Measurements from ENCODE around the gene ITGAD.
"Not testable (repeated sequence)": the region's sequence is repeated elsewhere in the genome, so short reads cannot be mapped to it uniquely, and the experiment has no call there.

The ITGAD gene

DNA sequence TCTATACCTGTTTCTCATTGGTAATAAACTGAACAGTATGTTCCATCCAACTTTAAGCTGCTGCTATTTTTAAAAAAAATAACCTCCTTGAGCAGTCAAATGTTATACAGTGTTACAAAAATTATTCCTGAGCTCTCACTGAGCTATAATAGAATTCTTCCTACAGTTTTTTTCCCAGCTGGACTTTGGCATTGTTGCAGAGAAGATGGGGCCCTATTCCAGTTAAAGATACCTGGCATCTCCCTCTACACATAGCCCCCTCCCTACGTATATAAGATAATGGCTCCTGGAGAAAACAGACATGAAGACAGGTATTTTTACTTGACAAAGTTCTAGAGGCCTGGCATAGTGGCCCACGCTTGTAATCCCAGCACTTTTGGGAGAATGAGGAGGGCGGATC lies 36.7 kb downstream of the ITGAD start:
- DNase-seq (ENCODE audit: low read depth, low spot score), result no peak

GRCh38 chr16:31430380-31431052 lies 37.4 kb downstream of the ITGAD start:
- DNase-seq (ENCODE audit: low read depth, low spot score), result no peak

GRCh38 chr16:31435341-31436220 lies 42.4 kb downstream of the ITGAD start:
- DNase-seq (ENCODE audit: low read depth, low spot score), result no peak

DNA sequence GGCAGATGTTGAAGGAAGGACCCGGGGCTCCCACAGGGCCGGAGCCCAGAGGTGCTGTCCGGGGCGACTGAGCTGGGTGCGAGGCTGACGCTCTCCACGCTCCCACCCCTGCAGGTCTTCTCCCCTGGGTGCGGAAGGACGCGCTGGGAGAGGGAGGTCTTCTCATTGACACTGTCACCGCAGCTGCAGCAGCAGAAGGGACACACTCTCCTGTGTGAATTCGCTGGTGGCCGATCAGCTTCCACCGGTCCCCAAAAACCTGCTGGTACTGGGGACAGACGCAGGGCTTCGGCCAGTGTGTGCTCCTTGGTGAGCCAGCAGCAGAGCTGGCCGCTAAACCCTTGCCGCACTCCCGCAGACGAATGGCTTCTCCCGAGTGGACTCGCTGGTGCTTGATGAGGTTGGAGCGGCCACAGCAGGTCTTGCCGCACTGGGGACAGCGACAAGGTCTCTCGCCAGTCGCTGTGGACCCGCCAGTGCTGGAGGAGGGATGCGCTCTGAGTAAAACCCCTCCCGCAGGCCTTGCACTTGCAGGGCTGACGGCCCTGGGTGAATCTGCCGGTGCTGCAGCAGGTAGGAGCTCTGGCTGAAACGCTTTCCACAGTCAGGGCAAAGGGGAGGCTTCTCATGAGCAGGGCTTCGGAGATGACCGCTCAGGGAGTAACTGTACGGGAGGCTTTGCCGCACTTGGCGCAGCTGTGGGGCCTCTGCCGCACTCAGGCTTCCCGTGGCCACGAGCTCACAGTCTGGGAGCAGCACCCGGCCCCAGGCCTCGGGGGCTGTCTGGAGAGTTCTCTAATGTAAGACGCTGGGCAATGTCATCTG lies 43.3 kb downstream of the ITGAD start:
- DNase-seq (ENCODE audit: low read depth, low spot score), result no peak

DNA sequence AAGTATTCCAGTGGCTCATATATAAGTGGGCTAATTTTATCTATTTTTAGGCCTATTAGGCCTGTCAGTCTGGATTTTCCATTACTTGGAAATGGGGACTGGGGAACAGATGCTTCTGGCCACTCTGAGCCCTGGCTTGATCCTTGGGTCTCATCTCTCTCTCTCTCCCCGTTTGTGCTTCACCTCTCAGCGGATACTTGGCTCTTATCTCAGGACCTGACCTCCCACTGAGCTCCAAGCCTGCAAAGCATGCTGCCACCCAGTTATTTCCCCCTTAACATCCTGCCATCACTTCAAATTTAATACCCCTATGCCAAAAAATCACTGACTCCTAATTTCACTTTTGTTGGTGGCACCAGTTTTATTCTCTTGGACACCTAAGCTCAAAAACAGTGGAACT lies 45.3 kb downstream of the ITGAD start:
- DNase-seq (ENCODE audit: low read depth, low spot score), result no peak

GRCh38 chr16:31439023-31439422 lies 45.9 kb downstream of the ITGAD start:
- not testable (repeated sequence) for DNase-seq (ENCODE audit: low read depth, low spot score)

DNA sequence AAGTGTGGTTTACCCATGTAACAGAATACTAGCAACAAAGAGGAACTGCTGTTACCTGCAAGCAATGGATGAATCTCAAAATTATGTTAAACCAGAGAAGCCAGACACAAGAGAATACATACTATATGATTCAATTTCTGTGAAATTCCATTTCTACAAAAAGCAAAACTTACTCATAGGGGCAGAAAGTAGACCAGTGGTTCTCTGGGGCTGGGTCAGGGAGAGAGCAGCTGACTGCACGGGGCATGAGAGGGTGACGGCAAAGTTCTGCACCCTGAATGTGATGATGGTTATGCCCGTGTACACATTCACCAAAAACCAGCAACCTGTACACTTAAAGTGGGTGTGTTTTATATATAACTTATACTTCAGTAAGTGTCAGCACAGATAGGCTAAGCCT lies 46.4 kb downstream of the ITGAD start:
- DNase-seq (ENCODE audit: low read depth, low spot score), result no peak

DNA sequence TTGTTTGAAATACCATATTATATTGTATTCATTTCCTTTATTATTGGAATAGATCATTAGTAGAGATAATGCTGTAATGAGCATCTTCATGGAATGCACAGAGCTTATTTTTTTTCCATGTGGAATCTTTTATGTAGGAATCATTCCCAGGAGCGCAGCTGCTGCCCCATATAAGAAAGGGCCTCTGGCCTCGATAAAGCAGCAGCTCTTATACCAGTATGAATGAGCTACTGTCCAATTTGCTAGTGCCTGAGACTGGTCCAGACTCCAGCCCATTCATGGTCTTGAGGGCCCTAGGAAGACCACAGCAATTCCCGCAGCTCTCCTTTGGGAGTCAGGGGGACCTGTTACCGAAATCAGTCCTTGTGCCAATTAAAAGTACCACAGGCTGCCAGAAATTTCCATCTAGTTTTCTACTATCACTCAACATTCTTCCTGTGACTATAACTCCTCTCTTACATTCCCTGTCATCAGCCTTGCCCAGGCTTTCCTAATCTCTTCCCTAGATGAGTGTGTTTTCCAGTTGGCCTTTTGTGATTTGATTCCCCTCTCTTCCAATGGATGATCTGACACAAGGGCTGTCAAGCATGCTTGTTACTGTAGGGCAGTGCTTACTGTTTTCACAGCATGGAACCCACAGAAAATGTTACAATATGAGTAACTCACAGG lies 47.5 kb downstream of the ITGAD start:
- DNase-seq (ENCODE audit: low read depth, low spot score), result no peak

- no peak for DNase-seq (ENCODE audit: low read depth, low spot score)
Measured at GRCh38 chr16:31441956-31442355, 48.8 kb downstream of the ITGAD start.

DNA sequence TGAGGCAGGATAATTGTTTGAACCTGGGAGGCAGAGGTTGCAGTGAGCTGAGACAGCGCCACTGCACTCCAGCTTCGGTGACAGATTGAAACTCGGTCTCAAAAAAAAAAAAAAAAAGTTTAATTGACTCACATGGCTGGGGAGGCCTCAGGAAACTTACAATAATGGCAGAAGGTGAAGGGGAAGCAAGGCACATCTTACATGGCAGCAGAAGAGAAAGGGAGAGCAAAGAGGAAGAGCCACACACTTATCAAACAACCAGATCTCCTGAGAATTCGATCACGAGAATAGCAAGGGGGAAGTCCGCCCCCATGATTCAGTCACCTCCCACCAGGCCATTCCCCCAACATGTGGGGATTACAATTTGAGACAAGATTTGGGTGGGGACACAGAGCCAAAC lies 52.8 kb downstream of the ITGAD start:
- not testable (repeated sequence) for DNase-seq (ENCODE audit: low read depth, low spot score)

GRCh38 chr16:31451201-31451600 lies 58.1 kb downstream of the ITGAD start:
- DNase-seq (ENCODE audit: low read depth, low spot score), result no peak

DNA sequence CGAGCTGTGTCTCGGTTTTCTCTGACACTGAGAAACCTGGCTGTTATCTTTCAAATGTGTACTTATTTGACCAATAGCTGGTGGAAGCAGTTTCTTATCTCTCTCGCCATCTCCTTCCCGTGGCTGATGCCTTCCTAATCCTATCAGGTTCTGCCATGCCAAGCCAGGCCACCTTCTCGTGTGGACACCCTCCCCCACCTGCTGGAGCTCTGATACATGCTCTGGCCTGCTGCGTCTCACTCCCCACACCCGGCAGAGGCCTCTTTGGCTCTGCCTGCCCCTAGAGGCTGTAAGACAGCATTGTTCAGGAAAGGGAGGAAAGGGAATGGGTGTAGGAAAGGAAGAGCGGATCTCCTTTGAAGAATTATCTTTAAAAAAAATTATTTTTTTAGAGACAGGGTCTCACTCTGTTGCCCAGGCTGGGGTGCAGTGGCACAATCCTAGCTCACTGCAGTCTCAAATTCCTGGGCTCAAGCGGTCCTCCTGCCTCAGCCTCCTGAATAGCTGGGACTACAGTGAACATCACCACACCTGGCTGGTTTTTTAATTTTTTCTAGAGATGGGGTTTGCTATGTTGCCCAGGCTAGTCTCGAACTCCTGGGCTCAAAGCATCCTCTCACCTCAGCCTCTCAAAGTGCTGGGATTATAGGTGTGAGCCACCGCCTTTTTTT lies 58.7 kb downstream of the ITGAD start:
- no peak for DNase-seq (ENCODE audit: low read depth, low spot score)

GRCh38 chr16:31452631-31453106 lies 59.5 kb downstream of the ITGAD start:
- no peak for DNase-seq (ENCODE audit: low read depth, low spot score)

- no peak for DNase-seq (ENCODE audit: low read depth, low spot score)
Measured at GRCh38 chr16:31453255-31454204, 60.4 kb downstream of the ITGAD start.

DNA sequence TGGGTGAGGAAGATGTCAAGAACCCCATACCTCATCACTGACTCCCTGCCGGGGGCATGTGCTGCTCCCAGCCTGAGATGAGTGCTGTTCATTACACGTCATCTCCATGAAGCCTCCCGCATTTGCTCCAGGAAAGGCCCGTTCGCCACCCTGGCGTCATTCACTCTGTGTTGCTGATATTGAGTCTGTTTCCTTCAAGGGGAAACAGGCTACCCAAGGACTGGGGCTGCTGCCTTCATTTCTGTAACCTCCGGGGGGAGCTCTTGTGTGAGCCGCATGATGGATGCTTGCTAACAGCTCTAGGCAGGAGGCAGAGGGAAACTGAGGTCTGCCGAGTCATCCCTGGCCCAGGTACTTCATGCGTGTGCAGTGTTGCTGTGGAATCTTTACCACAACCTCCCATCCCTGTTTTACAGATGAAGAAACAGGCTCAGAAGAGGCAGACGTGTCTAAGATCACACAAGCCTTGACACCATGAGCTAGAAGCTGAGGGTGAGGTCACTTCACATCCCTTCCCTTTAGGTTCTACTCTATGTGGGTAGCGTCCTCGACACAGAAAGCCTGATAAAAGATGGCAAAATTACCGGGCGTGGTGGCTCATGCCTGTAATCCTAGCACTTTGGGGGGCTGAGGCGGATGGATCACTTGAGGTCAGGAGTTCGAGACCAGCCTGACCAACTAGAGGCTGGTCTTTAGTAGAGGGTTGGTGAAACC lies 62.6 kb downstream of the ITGAD start:
- DNase-seq (ENCODE audit: low read depth, low spot score), result no peak

GRCh38 chr16:31456988-31457360 lies 63.8 kb downstream of the ITGAD start:
- DNase-seq (ENCODE audit: low read depth, low spot score), result no peak

DNA sequence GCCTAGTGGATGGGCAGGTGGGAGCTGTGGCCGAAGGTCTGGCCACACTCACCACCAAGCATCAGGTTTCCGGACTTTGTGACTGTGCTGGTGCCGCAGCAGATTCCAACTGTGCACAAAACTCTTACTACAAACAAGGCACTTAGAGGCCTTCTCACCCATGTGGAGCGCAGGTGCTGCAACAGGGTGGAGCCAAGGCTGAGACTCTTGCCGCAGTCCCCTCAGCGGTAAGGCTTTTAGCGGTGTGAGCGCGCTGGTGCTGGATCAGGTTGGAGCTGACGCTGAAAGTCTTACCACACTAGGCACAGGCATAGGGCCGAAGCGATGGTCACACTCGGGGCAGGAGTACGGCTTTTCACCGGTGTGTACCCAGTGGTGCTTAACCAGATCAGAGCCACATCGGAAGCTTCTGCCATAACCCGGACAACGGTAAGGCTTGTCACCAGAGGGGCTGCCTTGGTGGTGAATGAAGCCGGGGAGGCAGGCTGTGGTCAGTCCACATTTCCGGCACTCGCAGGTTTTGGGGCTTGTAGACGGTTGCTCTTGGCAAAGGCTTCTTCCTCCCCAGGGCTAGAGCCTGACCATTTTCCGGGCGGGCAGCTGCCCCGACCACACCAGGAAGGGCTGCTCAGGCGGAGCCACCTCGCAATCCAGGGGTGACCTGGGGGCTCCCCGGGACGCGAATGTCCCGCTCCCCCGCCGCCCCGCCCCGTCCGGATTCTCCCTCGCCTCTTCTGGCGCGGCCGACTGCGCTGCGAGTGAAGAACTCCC lies 65.1 kb downstream of the ITGAD start:
- DNase-seq (ENCODE audit: low read depth, low spot score), result no peak

Data from activated naive CD8-positive, alpha-beta T cell treated with anti-CD3 and anti-CD28 coated beads, Interleukin-2, amount 50 U/mL, for 16 hours (primary cell).